PC-3 (cell line): ENCODE data around the gene SLC5A6. TPM values are rescaled to one million over a fixed set of nuclear protein-coding genes. Genes with fewer than 3 reads are reported as not detected.
"Not testable (repeated sequence)": the region's sequence is repeated elsewhere in the genome, so short reads cannot be mapped to it uniquely, and the experiment has no call there.

ENCODE experiments used
- ATAC-seq: fragments of 200-7000 bp; cut with Tn5 transposase; 2 replicates; pipeline ENCODE4 v1.9.1; 2020; ENCODE audit warnings: mild to moderate bottlenecking, moderate library complexity
- BruUV-seq: library from RNA; stranded (reverse); fragments of 400-500 nt; replicated peaks from 2 replicates; lab custom pipeline; 2021; lab: Mats Ljungman, UMichigan
- CTCF ChIA-PET: fragments of 300-600 bp; sonication (Branson Sonifier 250); formaldehyde crosslinking; loops from one replicate; lab custom pipeline; 2022; ENCODE audit warnings: antibody characterized with exemption; lab: Charles Lee
- POLR2A ChIA-PET: fragments of 300-600 bp; sonication (Branson Sonifier 250); formaldehyde crosslinking; loops from one replicate; lab custom pipeline; 2022; ENCODE audit warnings: antibody characterized with exemption; ENCODE audit not compliant: unreplicated experiment; lab: Charles Lee
- DNase-seq: peaks from one replicate; pipeline ENCODE4 v3.0.0-alpha.2; 2015
- H2AFZ ChIP-seq: fragments of 300-600 bp; sonication (generic); 2 replicates; pipeline ENCODE4 v1.6.0; 2016; ENCODE audit warnings: antibody characterized with exemption, low read length
- H3F3A ChIP-seq: fragments of 300-600 bp; sonication (generic); one replicate; pipeline ENCODE4 v1.6.0; 2017; ENCODE audit warnings: antibody characterized with exemption, low read length, control low read depth, mild to moderate bottlenecking; ENCODE audit not compliant: unreplicated experiment
- H3K27ac ChIP-seq: fragments of 300-600 bp; sonication (generic); 2 replicates; pipeline ENCODE4 v1.5.1; 2016; ENCODE audit warnings: mild to moderate bottlenecking, low read length
- H3K27me3 ChIP-seq: fragments of 300-600 bp; sonication (generic); 2 replicates; pipeline ENCODE4 v1.6.1; 2016; ENCODE audit warnings: low read length, mixed read lengths
- H3K36me3 ChIP-seq: fragments of 300-600 bp; sonication (generic); 2 replicates; pipeline ENCODE4 v1.6.1; 2016; ENCODE audit warnings: low read depth, mixed run types, low read length, mixed read lengths
- H3K4me1 ChIP-seq: fragments of 300-600 bp; sonication (generic); 2 replicates; pipeline ENCODE4 v1.5.1; 2016; ENCODE audit warnings: low read length; ENCODE audit not compliant: insufficient read depth
- H3K4me2 ChIP-seq: fragments of 300-600 bp; sonication (generic); 2 replicates; pipeline ENCODE4 v1.6.0; 2016; ENCODE audit warnings: low read length
- H3K4me3 ChIP-seq: fragments of 300-600 bp; sonication (generic); 2 replicates; pipeline ENCODE4 v1.5.1; 2016; ENCODE audit warnings: mild to moderate bottlenecking, low read length, mixed read lengths
- H3K79me2 ChIP-seq: fragments of 300-600 bp; sonication (generic); 2 replicates; pipeline ENCODE4 v1.6.1; 2017; ENCODE audit warnings: low read length, mixed read lengths
- H3K9ac ChIP-seq: fragments of 300-600 bp; sonication (generic); 2 replicates; pipeline ENCODE4 v1.6.0; 2016; ENCODE audit warnings: mild to moderate bottlenecking, low read length
- H3K9me2 ChIP-seq: fragments of 300-600 bp; sonication (generic); replicated peaks from 2 replicates; pipeline ENCODE4 v1.6.1; 2016; ENCODE audit warnings: mixed run types, low read length, mixed read lengths
- H3K9me3 ChIP-seq: fragments of 300-600 bp; sonication (generic); 2 replicates; pipeline ENCODE4 v1.6.1; 2016; ENCODE audit warnings: low read length, mixed read lengths
- H4K20me1 ChIP-seq: fragments of 300-600 bp; sonication (generic); 2 replicates; pipeline ENCODE4 v1.6.1; 2016; ENCODE audit warnings: low read length, mixed read lengths
- EZH2 ChIP-seq: fragments of 300-600 bp; sonication (generic); IDR thresholded peaks from one replicate; pipeline ENCODE4 v1.6.1; 2017; ENCODE audit warnings: antibody characterized with exemption, mild to moderate bottlenecking, low read length; ENCODE audit not compliant: unreplicated experiment
- EZH2phosphoT487 ChIP-seq: fragments of 300-600 bp; sonication (generic); IDR thresholded peaks from 2 replicates; pipeline ENCODE4 v1.6.1; 2018; ENCODE audit warnings: mild to moderate bottlenecking, antibody characterized with exemption, low read length, borderline replicate concordance
- intact Hi-C: fragments of 100-400 bp; cut with micrococcal nuclease; formaldehyde crosslinking; loops from 2 replicates; pipeline ENCODE4 v1.9.0; 2023
- total RNA-seq: library from RNA; depleted of rRNA; stranded (reverse); fragments of >200 nt; gene quantifications from 2 replicates; pipeline ENCODE4 v1.2.3, GENCODE V29; 2014
- TF ChIP-seq, protein P1 (sequence below): fragments of 300-600 bp; sonication (generic); conservative IDR thresholded peaks from 2 replicates; pipeline ENCODE4 v1.5.1; 2017; ENCODE audit warnings: antibody characterized with exemption, low read depth, mild to moderate bottlenecking, low read length

The SLC5A6 gene
- total RNA-seq, 1 experiment from 2014 or later = 48.1 TPM

DNA sequence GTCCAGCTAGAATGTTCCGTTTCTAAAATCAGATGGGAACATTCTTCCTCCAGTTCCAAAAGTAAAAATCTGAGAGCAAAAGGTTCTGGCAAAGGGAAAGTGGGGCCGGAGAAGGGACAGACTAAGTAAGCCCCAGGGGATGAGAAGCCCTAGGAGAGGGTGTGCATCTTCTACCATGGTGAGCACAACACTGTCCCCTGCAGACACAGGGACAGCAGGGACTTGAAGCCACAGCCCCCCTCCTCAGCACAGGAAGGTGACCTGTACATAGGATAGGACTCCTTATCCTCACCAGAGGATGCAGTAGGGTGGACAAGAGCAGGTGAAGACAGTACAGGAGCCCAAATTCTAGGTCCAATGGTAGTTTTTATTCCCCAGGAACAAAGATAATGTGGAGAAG, 12.8 kb downstream of the SLC5A6 start:
- POLR2A ChIA-PET = no interaction called here
- ATAC-seq (no peak), DNase-seq (no peak)
- H3K79me2 ChIP-seq = no peaks in the 10 kb centered on the region
- no TSS peak for BruUV-seq
- H3K4me2 ChIP-seq = no peak overlapping the region
- H3K4me1 ChIP-seq = no peaks in the 10 kb centered on the region
- H3K27ac ChIP-seq = no peak overlapping the region
- intact Hi-C loops = no loop called here
- no peak overlapping the region for H3K4me3 ChIP-seq
- no peaks in the 10 kb centered on the region for H3K27me3 ChIP-seq
- no peaks in the 10 kb centered on the region for H3K9me3 ChIP-seq
- no peak for TF ChIP-seq EZH2phosphoT487
- TF ChIP-seq, protein P1, sequence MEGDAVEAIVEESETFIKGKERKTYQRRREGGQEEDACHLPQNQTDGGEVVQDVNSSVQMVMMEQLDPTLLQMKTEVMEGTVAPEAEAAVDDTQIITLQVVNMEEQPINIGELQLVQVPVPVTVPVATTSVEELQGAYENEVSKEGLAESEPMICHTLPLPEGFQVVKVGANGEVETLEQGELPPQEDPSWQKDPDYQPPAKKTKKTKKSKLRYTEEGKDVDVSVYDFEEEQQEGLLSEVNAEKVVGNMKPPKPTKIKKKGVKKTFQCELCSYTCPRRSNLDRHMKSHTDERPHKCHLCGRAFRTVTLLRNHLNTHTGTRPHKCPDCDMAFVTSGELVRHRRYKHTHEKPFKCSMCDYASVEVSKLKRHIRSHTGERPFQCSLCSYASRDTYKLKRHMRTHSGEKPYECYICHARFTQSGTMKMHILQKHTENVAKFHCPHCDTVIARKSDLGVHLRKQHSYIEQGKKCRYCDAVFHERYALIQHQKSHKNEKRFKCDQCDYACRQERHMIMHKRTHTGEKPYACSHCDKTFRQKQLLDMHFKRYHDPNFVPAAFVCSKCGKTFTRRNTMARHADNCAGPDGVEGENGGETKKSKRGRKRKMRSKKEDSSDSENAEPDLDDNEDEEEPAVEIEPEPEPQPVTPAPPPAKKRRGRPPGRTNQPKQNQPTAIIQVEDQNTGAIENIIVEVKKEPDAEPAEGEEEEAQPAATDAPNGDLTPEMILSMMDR = no peak
- TF ChIP-seq EZH2 = no peak
- H3K36me3 ChIP-seq = peaks cover 19% of the 10 kb centered on the region; the same call in 1 of the 2 replicates
- CTCF ChIA-PET = interaction anchor here (0.8 kb wide), 1 partner anchor 81 kb away, joined by 3 read pairs; no protein-coding TSS in a partner anchor
- no peak overlapping the region for H3K9ac ChIP-seq
- no peaks in the 10 kb centered on the region for H3F3A ChIP-seq
- no peak overlapping the region for H2AFZ ChIP-seq
- no peaks in the 10 kb centered on the region for H3K9me2 ChIP-seq
- no peaks in the 10 kb centered on the region for H4K20me1 ChIP-seq

DNA sequence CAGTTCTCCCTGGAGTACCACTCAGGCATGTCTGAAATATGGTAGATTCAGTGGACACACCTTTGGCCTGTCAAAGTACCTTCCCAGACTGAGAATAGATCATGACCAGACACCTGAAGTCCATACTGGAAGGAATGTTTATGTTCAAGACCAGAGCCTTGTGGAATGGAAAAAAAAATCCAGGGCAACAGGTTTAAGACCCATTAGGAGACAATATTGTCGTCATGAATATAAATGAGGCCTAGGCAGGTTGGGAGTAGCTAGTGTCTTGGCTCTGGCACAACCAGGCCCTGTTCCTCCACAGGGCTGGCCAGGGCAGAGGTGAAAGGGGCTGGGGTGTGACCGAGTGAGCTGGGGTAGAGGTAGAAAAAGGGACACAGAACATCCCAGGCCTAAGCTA, 13.4 kb downstream of the SLC5A6 start:
- Histone ChIP-seq H3K9me3 (no peaks in the 10 kb centered on the region), H3K9ac (no peak overlapping the region), H2AFZ (no peak overlapping the region), H3K4me3 (no peak overlapping the region), H3K4me1 (no peaks in the 10 kb centered on the region), H3K4me2 (no peak overlapping the region), H4K20me1 (no peaks in the 10 kb centered on the region), H3F3A (no peaks in the 10 kb centered on the region), H3K9me2 (no peaks in the 10 kb centered on the region), H3K27ac (no peak overlapping the region), H3K27me3 (no peaks in the 10 kb centered on the region), H3K79me2 (no peaks in the 10 kb centered on the region), H3K36me3 (peaks cover 13% of the 10 kb centered on the region; the same call in 1 of the 2 replicates)
- CTCF ChIA-PET = interaction anchor here (0.8 kb wide), 1 partner anchor 81 kb away, joined by 3 read pairs; no protein-coding TSS in a partner anchor
- DNase-seq = no peak
- no TSS peak for BruUV-seq
- TF ChIP-seq, protein P1 = no peak
- TF ChIP-seq EZH2phosphoT487 (no peak), EZH2 (no peak)
- no peak for ATAC-seq
- POLR2A ChIA-PET = no interaction called here
- intact Hi-C loops = no loop called here

DNA sequence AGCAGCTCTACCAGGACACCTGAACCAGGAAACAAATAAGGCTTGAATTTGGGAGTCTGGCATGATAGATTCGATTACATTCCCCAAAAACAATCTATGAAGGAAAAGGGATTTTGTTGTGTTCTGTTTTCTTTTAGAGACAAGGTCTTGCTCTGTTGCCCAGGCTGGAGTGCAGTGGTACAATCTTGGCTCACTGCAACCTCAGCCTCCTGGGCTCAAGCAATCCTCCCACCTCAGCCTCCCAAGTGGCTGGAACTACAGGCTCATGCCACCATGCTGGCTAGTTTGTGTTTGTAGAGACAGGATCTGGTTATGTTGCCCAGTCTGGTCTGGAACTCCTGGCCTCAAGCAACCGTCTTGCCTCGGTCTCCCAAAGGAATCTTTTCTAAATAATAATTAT, 14.0 kb downstream of the SLC5A6 start:
- H3K79me2 ChIP-seq, BruUV-seq, H3K27me3 ChIP-seq, intact Hi-C loops, H3K36me3 ChIP-seq, H3K4me1 ChIP-seq, H3F3A ChIP-seq, POLR2A ChIA-PET, CTCF ChIA-PET, DNase-seq, H3K4me2 ChIP-seq, H3K9me3 ChIP-seq, H3K4me3 ChIP-seq, H3K27ac ChIP-seq, H3K9ac ChIP-seq, H4K20me1 ChIP-seq, H3K9me2 ChIP-seq, H2AFZ ChIP-seq, ATAC-seq: not testable (repeated sequence)

DNA sequence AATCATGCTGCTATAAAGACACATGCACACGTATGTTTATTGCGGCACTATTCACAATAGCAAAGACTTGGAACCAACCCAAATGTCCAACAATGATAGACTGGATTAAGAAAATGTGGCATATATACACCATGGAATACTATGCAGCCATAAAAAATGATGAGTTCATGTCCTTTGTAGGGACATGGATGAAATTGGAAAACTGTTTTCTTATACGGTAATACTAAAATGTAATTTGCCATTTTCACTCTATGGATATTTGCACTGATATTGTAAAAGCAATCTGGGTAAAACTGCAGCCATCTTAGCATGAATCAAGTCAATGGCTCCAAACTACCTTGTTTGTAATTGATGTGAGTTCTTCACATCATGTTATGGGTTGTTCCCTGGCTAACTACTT, 16.3 kb downstream of the SLC5A6 start:
- POLR2A ChIA-PET, H3K9ac ChIP-seq, H3K79me2 ChIP-seq, H2AFZ ChIP-seq, intact Hi-C loops, H4K20me1 ChIP-seq, H3K36me3 ChIP-seq, BruUV-seq, H3K4me3 ChIP-seq, ATAC-seq, H3K4me1 ChIP-seq, CTCF ChIA-PET, H3F3A ChIP-seq, DNase-seq, H3K4me2 ChIP-seq, H3K9me2 ChIP-seq, H3K27ac ChIP-seq, H3K9me3 ChIP-seq, H3K27me3 ChIP-seq: not testable (repeated sequence)
